Thyroid gland (tissue), 4 donors: ENCODE data around the gene KRTAP19-7.

Experiments used
- CTCF ChIP-seq, 6 experiments: fragments of 200-600 bp in 3 of 6; fragments of 450-650 bp in 3 of 6; sonication (generic) in 3 of 6; IDR thresholded peaks; one replicate each; pipeline ENCODE4 v1.5.1; 2016 to 2019; ENCODE audit warnings: antibody characterized with exemption in 6 of 6, mild to moderate bottlenecking in 2 of 6, inconsistent platforms in 1 of 6, moderate library complexity in 1 of 6
- POLR2A ChIP-seq, 2 donors: fragments of 450-650 bp; IDR thresholded peaks; one replicate each; pipeline ENCODE4 v1.6.1; 2017; ENCODE audit warnings: antibody characterized with exemption in 2 of 2, mild to moderate bottlenecking in 2 of 2, moderate library complexity in 1 of 2

- TF ChIP-seq CTCF (IDR thresholded peaks at IDR 0.05) (no peak), POLR2A (IDR thresholded peaks at IDR 0.05) (no peak)
Measured at GRCh38 chr21:30518876-30519275, 42.2 kb downstream of the KRTAP19-7 start.
